Epithelial cell of proximal tubule (primary cell): Measurements from ENCODE around the gene FBRSL1. TPM values are rescaled to one million over a fixed set of nuclear protein-coding genes. Genes with fewer than 3 reads are reported as not detected.
"Not testable (repeated sequence)": the region's sequence is repeated elsewhere in the genome, so short reads cannot be mapped to it uniquely, and the experiment has no call there.

Experiments used
- DNase-seq: peaks from one replicate; pipeline ENCODE4 v3.0.0-alpha.2; 2011; ENCODE audit warnings: low read depth
- H3K4me3 ChIP-seq: 2 replicates; pipeline ENCODE4 v1.5.1; 2011; ENCODE audit warnings: low read depth, mild to moderate bottlenecking, low read length
- CTCF ChIP-seq: conservative IDR thresholded peaks from 2 replicates; pipeline ENCODE4 v1.5.1; 2012; ENCODE audit warnings: low read depth, mild to moderate bottlenecking, low read length
- total RNA-seq: library from RNA; depleted of rRNA; stranded (reverse); fragments of >200 nt; gene quantifications from 2 replicates; pipeline ENCODE4 v1.2.3, GENCODE V29; 2015

FBRSL1 gene
- total RNA-seq, 1 donor from 2014 or later, result 95.9 TPM

GRCh38 chr12:132472386-132472785 is 17.6 kb upstream of the FBRSL1 start:
- no peak overlapping the region for H3K4me3 ChIP-seq
- no peak for TF ChIP-seq CTCF
- DNase-seq, result no peak

DNA sequence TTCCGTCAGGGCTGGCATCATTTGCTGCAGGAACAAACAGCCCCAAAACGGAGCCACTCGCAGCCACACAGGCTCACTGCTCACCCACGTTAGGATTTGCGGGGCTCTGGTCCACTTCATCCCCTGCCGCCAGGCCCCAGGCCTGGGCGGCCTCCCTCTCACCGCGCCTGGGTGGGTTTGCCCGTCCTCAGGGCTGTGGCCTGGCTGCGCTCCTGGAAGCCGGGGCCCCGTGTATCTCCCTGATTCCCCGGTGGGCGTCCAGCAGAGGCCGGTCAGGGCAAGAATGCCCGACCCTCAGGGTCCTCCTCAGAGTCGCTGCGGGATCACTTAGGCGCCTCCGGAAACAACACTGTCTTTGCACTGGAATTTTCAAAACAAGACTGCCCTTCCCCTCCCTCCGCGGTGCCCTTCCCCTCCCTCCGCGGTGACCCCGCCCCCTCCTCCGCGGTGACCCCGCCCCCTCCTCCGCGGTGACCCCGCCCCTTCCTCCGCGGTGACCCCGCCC is 15.7 kb upstream of the FBRSL1 start:
- TF ChIP-seq CTCF, result no peak
- H3K4me3 ChIP-seq, result no peak overlapping the region
- no peak for DNase-seq

- not testable (repeated sequence) for H3K4me3 ChIP-seq, DNase-seq
These were observed 15.1 kb upstream of the FBRSL1 start for GRCh38 chr12:132474799-132475303.

- no peak for DNase-seq
- H3K4me3 ChIP-seq, result no peak overlapping the region
- no peak for TF ChIP-seq CTCF
These were observed 14.5 kb upstream of the FBRSL1 start for GRCh38 chr12:132475304-132476037.

GRCh38 chr12:132476038-132476414 is 13.9 kb upstream of the FBRSL1 start:
- H3K4me3 ChIP-seq, result no peak overlapping the region
- no peak for TF ChIP-seq CTCF
- no peak for DNase-seq

- TF ChIP-seq CTCF, result no peak
These were observed 13.5 kb upstream of the FBRSL1 start for GRCh38 chr12:132476421-132476820.

DNA sequence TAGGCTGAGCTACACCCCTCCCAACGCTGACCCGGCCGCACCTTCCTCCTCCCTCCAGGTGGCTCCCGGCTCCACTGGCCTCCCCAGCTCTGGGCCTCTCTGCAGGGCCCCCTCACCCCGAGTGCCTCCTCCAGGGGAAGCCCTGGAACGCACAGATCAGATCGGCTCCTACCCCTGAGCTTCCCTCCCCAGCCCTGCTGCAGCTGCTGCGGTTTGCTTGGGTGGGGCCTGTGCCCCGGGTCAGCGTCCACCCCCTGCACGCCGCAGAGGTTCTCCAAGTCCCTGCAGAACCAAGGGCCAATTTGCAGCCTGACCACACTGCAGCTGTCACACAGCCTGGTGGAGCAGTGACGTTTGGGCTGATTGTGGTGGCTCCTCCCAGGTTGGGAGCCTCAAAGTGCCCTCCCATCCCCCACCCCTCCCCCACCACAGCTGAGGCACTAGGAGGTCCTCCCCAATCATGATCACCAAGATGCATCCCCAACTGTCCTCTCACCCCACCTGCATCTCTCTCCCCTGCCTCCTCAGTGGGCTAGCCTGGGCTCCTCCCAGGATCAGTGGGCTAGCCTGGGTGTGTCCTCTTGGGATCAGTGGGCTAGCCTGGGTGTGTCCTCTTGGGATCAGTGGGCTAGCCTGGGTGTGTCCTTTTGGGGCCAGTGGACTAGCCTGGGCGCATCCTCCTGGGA is 12.8 kb upstream of the FBRSL1 start:
- DNase-seq, result no peak
- no peak overlapping the region for H3K4me3 ChIP-seq
- no peak for TF ChIP-seq CTCF

More at GRCh38 chr12:132476421-132476820, 13.5 kb upstream of the FBRSL1 start:
- DNase-seq, result no peak
- no peak overlapping the region for H3K4me3 ChIP-seq
